HG02571 (cell line): Measurements from ENCODE around the gene GPR143.
"Not testable (repeated sequence)": the region's sequence is repeated elsewhere in the genome, so short reads cannot be mapped to it uniquely, and the experiment has no call there.

Experiments used
- ATAC-seq: cut with Tn5 transposase; IDR thresholded peaks from one replicate; pipeline ENCODE4 v1.9.1; 2021; ENCODE audit warnings: mild to moderate bottlenecking, moderate library complexity; ENCODE audit not compliant: unreplicated experiment

GPR143 gene

GRCh38 chrX:9765737-9766097 lies at the start of gene GPR143:
GPR143 (minus strand) TSS chrX:9765847; CDS start chrX:9765817, 30 bp downstream.
- no peak for ATAC-seq

GRCh38 chrX:9811086-9811485 lies 45.4 kb upstream of the GPR143 start:
- ATAC-seq: not testable (repeated sequence)

DNA sequence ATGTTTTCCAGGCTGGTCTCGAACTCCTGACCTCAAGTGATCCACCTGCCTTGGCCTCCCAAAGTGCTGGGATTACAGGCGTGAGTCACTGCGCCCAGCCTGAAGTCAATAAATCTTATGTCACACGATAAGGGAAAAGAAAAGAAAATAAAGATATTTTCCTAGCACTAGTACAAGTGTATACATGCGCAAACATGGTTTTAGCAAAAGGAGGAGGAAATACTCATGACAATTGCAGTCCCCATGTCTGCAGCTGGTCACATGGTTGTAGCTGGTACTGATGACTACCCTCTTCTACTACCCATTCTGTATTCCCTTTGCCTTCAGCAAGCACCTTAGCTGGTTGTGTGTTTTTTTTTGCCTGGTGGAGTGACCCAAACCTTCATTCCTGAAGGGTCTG lies 44.2 kb upstream of the GPR143 start:
- not testable (repeated sequence) for ATAC-seq

DNA sequence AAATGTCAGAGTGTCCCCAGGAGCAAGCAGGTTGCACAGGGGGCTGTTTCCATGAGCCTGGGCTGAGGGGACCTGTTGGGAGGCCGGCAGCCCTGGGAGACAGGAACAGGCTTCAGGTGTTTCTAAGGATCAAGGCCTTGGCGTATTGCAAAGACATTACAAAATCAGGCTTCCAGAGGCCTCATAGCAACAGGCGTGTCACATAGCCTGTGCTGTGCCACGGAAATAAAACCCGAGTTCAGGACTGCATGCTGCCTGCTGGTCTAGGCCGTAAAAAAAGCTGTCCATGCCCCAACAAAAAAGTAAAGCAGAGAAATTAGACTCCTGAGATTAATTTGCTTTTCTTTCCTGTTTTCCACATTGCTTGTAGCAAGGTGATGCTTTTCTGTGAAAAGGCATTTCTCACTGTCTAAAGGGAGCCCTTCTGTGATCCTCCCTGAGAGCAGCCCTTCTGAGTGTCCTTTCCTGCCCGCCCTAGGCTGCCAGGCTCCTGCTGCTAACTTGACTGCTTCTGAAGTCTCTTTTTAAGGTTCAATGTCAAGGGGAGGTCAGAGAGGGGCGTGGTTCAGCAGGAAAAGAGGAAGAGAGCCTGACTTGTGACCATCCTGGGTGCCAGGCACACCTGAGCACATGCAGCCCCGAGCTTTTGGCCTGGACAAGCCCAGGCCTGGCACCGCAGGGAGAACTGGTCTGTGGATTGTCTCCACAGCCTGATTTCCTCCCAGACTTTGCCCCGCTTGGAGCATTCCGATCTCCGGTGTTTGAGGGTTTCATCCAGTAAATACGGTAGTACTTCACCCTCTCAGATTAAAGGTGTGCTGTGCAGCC lies 41.9 kb upstream of the GPR143 start:
- ATAC-seq: no peak

DNA sequence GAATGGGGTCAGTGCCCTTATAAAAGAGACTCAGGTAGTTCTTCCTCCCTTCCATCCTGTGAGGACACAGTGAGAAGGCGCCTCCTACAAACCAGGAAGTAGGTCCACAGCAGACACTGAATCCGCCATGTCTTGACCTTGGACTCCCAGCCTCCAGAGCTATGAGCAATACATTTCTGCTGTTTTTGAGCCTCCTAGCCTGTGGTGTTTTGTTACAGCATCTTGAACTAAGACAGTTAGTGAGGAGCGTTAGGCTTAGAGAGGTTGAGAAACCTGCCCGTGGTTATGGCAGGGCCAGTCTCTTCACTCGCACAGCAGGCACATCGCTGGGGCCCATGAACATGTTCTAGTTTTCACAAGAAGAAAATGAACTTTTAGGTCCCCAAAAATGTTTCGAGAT lies 40.3 kb upstream of the GPR143 start:
- no peak for ATAC-seq

GRCh38 chrX:9804444-9804843 lies 38.8 kb upstream of the GPR143 start:
- ATAC-seq: no peak

DNA sequence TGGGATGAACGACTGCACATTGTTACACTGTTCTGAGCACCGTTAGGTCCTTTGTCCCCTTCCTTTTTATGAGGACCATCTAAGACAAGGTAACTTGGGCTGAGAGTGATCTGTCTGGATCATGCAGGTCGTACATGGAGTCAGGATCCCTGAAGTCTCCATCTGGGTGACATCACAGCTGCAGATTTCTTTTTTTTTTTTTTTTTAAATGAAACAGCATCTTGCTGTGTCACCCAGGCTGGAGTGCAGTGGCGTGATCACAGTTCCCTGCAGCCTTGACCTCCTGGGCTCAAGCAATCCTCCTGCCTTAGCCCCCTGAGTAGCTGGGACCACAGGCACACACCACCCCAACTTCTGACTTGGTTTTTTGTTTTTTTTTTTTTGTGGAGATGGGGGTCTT lies 37.1 kb upstream of the GPR143 start:
- no peak for ATAC-seq

- no peak for ATAC-seq
These were observed 32.0 kb upstream of the GPR143 start for GRCh38 chrX:9797384-9798360.

DNA sequence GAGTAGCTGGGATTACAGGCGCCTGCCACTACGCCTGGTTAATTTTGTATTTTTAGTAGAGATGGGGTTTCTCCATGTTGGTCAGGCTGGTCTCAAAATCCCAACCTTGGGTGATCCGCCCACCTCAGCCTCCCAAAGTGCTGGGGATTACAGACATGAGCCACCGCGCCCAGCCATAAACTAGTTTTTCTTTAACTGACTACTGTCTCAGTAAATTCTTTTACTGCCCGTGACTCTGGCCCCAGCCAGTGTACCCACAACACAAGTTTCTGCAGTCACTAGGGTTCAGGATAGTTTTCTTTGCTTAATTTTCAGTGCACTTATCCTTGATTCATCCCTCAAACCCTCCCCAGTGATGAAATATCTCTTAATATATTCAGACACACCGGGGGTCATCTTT lies 28.8 kb upstream of the GPR143 start:
- no peak for ATAC-seq

GRCh38 chrX:9790866-9791265 lies 25.2 kb upstream of the GPR143 start:
- no peak for ATAC-seq

GRCh38 chrX:9789555-9789954 lies 23.9 kb upstream of the GPR143 start:
- no peak for ATAC-seq

DNA sequence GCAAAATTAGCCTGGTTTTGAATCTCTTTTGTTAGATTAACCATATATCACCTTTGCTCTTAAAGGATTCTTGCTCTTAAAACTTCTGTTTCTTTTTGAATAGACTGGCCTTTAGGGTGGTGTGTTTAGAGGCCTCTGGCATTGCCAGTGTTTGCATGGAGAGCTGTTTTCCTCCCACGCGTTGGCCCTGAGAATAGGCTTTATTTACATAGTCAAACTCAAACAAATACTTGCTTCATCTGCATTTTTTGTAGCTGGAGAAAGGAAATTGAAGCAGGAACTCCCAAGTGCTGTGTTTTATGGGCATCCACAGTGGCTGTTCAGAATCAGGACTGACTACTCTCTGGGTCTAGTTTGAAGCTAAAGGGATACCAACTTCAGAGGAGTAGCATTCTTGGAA lies 23.3 kb upstream of the GPR143 start:
- ATAC-seq: no peak

DNA sequence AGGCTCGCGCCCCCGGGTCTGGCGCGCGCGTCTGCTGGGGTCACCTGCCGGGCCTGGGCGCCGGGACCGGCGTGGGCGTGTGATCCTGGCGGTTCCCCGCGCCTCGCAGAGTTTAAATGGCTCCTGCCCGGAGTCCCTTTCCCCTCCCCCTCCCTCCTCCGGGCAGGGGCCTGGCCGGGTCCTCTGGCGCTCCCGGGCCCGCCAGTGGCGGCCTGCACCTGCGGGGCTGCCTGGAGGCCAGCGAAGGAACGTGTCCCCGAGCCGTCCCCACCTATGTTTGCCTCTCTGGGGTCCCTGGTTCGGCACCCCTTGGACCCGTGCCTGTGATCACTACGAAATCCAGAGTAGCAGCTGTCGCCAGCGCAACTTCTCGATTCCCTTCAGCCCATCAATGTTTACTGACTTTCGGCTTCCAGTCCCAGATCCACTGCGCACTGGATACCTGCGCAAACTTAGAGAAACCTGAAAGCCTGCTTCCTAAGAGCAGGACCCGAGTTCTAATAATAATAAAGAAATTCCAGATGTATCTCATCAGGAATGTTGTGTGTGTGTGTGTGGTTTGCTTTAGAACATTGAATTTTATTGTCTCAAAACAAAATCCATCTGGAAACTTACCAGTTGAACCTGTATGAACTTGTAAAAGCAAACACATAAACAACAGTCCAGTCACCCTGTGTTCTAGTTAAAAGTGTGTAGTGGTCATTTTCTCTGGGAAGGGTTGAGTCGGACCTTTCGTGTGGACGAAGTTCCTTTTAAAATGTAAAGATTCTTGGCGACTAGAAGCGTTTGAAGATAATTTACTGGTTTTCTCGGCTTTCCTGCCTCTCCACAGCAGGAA lies 21.4 kb upstream of the GPR143 start:
- ATAC-seq: no peak

DNA sequence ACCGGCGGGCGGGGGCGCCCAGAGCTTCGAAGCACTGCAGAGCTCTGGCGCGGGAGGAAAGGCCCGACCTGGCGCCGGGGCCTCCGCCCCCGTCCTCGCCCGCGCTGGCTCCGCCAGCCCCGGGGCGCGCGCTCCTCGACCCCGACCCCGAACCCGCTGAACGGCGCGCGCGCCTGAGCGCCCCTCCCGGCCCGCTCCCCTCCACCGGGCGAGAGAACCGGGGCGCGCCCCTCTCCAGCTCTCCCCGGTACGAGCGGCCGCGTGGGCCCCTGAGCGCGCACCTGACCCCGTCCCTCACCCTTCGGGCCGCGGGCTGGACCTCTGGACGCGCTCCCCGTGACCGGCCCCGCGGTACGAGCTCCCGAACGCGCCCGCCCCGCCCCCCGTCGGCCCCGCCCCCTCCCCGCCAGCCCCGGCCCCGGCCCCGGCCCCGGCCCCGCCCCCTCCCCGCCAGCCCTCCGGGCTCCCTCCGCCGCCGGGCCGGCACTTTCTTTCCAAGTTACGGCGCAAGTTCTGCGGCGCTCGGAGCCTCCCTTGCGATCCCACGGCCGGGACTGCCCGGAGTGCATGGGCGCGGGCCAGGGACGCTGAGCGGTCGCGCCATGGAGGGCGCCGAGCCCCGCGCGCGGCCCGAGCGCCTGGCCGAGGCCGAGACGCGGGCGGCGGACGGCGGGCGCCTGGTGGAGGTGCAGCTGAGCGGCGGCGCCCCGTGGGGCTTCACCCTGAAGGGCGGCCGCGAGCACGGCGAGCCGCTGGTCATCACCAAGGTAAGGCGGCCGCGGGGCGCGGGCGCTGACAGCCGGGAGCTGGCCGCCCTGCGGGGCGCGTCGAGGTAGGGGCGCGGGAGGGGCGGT lies 20.5 kb upstream of the GPR143 start, which contains the start of gene SHROOM2:
Gene SHROOM2 (plus strand): TSS at position 486 of the 854 bp plus-strand sequence. CDS start 117 bp downstream, at position 603.
- no peak for ATAC-seq

- ATAC-seq: no peak
These were observed 19.8 kb upstream of the GPR143 start for GRCh38 chrX:9785254-9785943.

GRCh38 chrX:9784332-9784731 lies 18.7 kb upstream of the GPR143 start:
- ATAC-seq: no peak

DNA sequence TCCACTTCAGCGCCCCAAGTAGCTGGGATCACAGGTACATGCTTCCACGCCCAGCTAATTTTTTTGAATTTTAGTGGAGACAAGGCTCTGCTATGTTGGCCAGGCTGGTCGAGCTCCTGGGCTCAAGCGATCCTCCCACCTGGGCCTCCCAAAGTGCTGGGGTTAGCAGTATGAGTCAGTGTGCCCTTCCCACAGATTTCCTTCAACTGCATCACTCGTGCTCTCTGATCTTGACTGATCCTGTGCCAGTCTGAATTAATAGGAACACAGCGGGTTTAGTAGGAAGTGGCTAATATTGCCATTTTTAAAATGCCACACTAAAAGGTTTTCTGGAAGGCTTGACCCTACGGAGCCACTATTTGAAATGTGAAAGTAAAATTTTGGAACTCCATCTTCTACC lies 16.3 kb upstream of the GPR143 start:
- ATAC-seq: no peak

GRCh38 chrX:9775930-9776329 lies 10.3 kb upstream of the GPR143 start:
- ATAC-seq: no peak

DNA sequence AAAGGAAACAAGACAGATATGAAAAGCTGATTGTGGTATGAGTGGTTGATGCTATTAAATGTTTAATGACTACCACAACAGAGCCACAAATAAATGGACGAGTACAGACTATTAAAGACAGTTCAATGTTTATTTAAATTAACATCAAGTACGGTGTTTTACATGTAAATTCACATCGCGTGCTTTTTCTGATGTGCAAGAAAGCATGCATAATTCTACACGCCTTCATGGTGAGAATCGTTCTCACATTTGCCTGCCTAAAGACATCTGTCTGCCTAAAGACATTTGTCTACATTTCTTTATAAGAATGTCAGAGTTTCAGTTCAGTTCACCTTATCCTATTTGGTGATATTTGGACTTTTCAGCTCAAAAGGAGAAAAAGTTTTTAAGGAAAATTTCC lies 7.3 kb upstream of the GPR143 start:
- ATAC-seq: no peak
